GM23338 (cell line): ENCODE results near the gene EDA. TPM values are rescaled to one million over a fixed set of nuclear protein-coding genes. Genes with fewer than 3 reads are reported as not detected.
A peak's percentile ranks its signal among the peaks of the same experiment; 100 is the strongest.

Experiments used
- ATAC-seq: fragments of 200-7000 bp; cut with Tn5 transposase; 3 replicates; pipeline ENCODE4 v1.9.1; 2020
- DNase-seq: peaks from one replicate; pipeline ENCODE4 v3.0.0-alpha.2; 2015; ENCODE audit warnings: low spot score
- H2AFZ ChIP-seq: fragments of 200-600 bp; sonication (generic); 2 replicates; pipeline ENCODE4 v1.8.0; 2016; ENCODE audit warnings: antibody characterized with exemption, mild to moderate bottlenecking, moderate library complexity
- H3F3A ChIP-seq: fragments of 200-600 bp; sonication (generic); replicated peaks from 2 replicates; pipeline ENCODE4 v1.8.0; 2017; ENCODE audit warnings: antibody characterized with exemption, mixed run types, low read depth
- H3K27ac ChIP-seq: fragments of 200-600 bp; sonication (generic); 2 replicates; pipeline ENCODE4 v1.6.1; 2016; ENCODE audit warnings: low read depth
- H3K27me3 ChIP-seq: fragments of 200-600 bp; sonication (generic); 2 replicates; pipeline ENCODE4 v1.8.0; 2016; ENCODE audit warnings: mild to moderate bottlenecking, mixed run types, moderate library complexity; ENCODE audit not compliant: insufficient read depth
- H3K36me3 ChIP-seq: fragments of 200-600 bp; sonication (generic); 2 replicates; pipeline ENCODE4 v1.8.0; 2016; ENCODE audit warnings: mild to moderate bottlenecking; ENCODE audit not compliant: insufficient read depth
- H3K4me1 ChIP-seq: fragments of 200-600 bp; sonication (generic); 2 replicates; pipeline ENCODE4 v1.8.0; 2016; ENCODE audit warnings: mild to moderate bottlenecking, moderate library complexity; ENCODE audit not compliant: insufficient read depth
- H3K4me2 ChIP-seq: fragments of 200-600 bp; sonication (generic); 2 replicates; pipeline ENCODE4 v1.7.1; 2017; ENCODE audit warnings: mixed run types
- H3K4me3 ChIP-seq: fragments of 200-600 bp; sonication (generic); 2 replicates; pipeline ENCODE4 v1.6.1; 2016; ENCODE audit warnings: mixed run types
- H3K79me2 ChIP-seq: fragments of 200-600 bp; sonication (generic); replicated peaks from 2 replicates; pipeline ENCODE4 v1.8.0; 2017; ENCODE audit warnings: mild to moderate bottlenecking; ENCODE audit not compliant: insufficient read depth
- H3K9me2 ChIP-seq: fragments of 200-600 bp; sonication (generic); 2 replicates; pipeline ENCODE4 v1.8.0; 2017; ENCODE audit not compliant: insufficient read depth
- H4K20me1 ChIP-seq: fragments of 200-600 bp; sonication (generic); replicated peaks from 2 replicates; pipeline ENCODE4 v1.8.0; 2017; ENCODE audit warnings: mild to moderate bottlenecking; ENCODE audit not compliant: insufficient read depth
- H3K27ac Mint-ChIP-seq: 2 replicates; pipeline ENCODE4 v1.8.0; 2020; ENCODE audit warnings: inconsistent platforms, mild to moderate bottlenecking, moderate library complexity, mixed read lengths
- H3K27me3 Mint-ChIP-seq: 3 replicates; pipeline ENCODE4 v1.8.0; 2022; ENCODE audit warnings: low read depth, mild to moderate bottlenecking, moderate library complexity, mixed read lengths, inconsistent platforms; ENCODE audit not compliant: insufficient read depth, poor library complexity
- H3K36me3 Mint-ChIP-seq: 3 replicates; pipeline ENCODE4 v1.8.0; 2021; ENCODE audit warnings: low read depth, mild to moderate bottlenecking, inconsistent platforms, moderate library complexity, mixed read lengths
- H3K4me1 Mint-ChIP-seq: 3 replicates; pipeline ENCODE4 v1.8.0; 2020; ENCODE audit warnings: mild to moderate bottlenecking, inconsistent platforms, mixed read lengths
- H3K4me3 Mint-ChIP-seq: 3 replicates; pipeline ENCODE4 v1.8.0; 2021; ENCODE audit warnings: moderate library complexity, mild to moderate bottlenecking, inconsistent platforms, mixed read lengths
- H3K9me3 Mint-ChIP-seq: 3 replicates; pipeline ENCODE4 v1.8.0; 2020; ENCODE audit warnings: moderate library complexity, mild to moderate bottlenecking, inconsistent platforms, mixed read lengths
- CTCF ChIP-seq, 2 experiments: fragments of 200-600 bp in 1 of 2; sonication (generic) in 1 of 2; conservative IDR thresholded peaks; 2 replicates each; pipeline versions ENCODE4 v1.5.1 to v1.6.1; 2016 to 2017; ENCODE audit warnings: antibody characterized with exemption in 2 of 2, low read depth in 2 of 2, mild to moderate bottlenecking in 2 of 2, moderate library complexity in 1 of 2
- JUNB ChIP-seq: IDR thresholded peaks from one replicate; pipeline ENCODE4 v1.6.1; 2016; ENCODE audit warnings: antibody characterized with exemption; ENCODE audit not compliant: unreplicated experiment
- POLR2AphosphoS5 ChIP-seq: IDR thresholded peaks from 2 replicates; pipeline ENCODE4 v1.6.1; 2016; ENCODE audit warnings: antibody characterized with exemption, low read depth
- STAT1 ChIP-seq: IDR thresholded peaks from one replicate; pipeline ENCODE4 v1.6.1; 2016; ENCODE audit warnings: antibody characterized with exemption; ENCODE audit not compliant: unreplicated experiment
- ZNF331 ChIP-seq: fragments of 250-450 bp; sonication (Bioruptor Pico); IDR thresholded peaks from 2 replicates; pipeline ENCODE4 v1.5.0; 2020; ENCODE audit warnings: low read depth, mild to moderate bottlenecking, moderate library complexity
- ZNF462 ChIP-seq: fragments of 250-450 bp; sonication (Bioruptor Pico); IDR thresholded peaks from 2 replicates; pipeline ENCODE4 v1.5.0; 2020; ENCODE audit warnings: mild to moderate bottlenecking, moderate library complexity
- polyA plus RNA-seq: library from polyadenylated mRNA; unstranded; fragments of >200 nt; fragmentation: Nextera tagmentation; extraction: Ambion mirVana; gene quantifications from 2 replicates; pipeline ENCODE4 v1.2.1, GENCODE V29; 2016
- total RNA-seq: library from RNA; depleted of rRNA; stranded (reverse); fragments of >200 nt; shearing (Covaris generic); gene quantifications from 2 replicates; pipeline ENCODE4 v1.2.3, GENCODE V29; 2014

Gene EDA
- total and polyA plus RNA-seq, 2 experiments from 2014 or later: 6.6 to 19.6 TPM

DNA sequence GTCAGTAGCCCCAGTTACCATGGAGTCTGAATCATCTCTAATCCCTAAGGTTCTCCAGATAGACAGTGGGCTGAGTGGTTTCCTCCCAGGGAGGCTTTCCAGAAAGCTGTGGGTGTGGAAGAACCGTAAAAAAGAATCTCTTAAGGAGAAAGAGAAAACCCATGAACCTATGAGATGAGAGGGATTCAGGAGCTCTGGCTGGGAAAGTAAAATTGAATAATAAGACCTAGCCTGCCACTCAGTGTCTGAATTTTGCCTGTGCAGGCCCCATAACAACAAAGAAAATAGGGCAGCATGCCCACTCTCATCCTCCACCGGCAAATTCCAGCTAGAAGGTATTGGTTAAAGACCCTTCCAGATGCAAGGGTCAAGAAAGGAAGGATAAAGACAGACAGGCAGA lies 416.9 kb downstream of the EDA start (continued):
- TF ChIP-seq ZNF462 (CRISPR knock-in tag) (no peak), CTCF (conservative IDR thresholded peaks at IDR 0.05; ENCODE audit: low read depth in 2 of 2) (no peak), POLR2AphosphoS5 (no peak), ZNF331 (CRISPR knock-in tag) (no peak), STAT1 (no peak)

DNA sequence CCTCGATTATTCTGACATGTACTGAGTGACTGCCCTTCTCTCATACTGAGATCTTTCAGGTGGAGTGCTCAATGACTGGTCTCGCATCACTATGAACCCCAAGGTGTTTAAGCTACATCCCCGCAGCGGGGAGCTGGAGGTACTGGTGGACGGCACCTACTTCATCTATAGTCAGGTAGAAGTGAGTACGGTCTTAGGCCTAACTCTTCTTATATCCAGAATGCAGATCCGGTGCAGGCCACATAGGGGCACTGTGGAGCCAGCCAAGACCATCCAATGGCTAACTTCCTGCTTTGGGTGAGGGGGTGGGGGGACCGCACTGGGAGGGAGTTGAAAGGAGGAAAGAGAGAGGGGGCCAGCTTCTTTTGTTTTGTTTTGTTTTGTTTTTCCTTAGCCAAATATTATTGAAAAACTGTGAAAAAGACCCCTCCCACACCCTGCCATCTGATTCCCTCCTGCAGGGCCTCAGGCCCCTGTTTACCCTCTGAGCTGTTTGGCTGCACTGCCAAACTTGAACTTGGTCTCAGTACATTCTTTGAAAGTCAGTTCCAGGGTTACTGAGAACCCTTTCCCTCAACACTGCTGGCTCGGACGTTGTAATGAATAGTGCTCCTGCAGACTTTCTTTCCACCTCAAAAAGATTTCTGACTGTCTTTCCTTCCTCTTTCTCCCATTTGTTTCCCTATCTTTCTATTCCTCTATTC lies 417.6 kb downstream of the EDA start:
- H3F3A ChIP-seq: no peaks in the 10 kb centered on the region
- TF ChIP-seq JUNB (no peak), CTCF (conservative IDR thresholded peaks at IDR 0.05; ENCODE audit: low read depth in 2 of 2) (peak; percentile 63 to 74)
- no peak overlapping the region for H3K27ac Mint-ChIP-seq
- H3K4me2 ChIP-seq: no peak overlapping the region
- peak; percentile 85 for ATAC-seq
- peaks cover 12% of the 10 kb centered on the region for H3K4me1 Mint-ChIP-seq
- H3K9me2 ChIP-seq: no peaks in the 10 kb centered on the region
- no peaks in the 10 kb centered on the region for H3K9me3 Mint-ChIP-seq
- H3K79me2 ChIP-seq: no peaks in the 10 kb centered on the region
- no peaks in the 10 kb centered on the region for H4K20me1 ChIP-seq
- no peak overlapping the region for H2AFZ ChIP-seq
- no peaks in the 10 kb centered on the region for H3K27me3 ChIP-seq
- no peak overlapping the region for H3K4me3 ChIP-seq
- H3K4me3 Mint-ChIP-seq: no peak overlapping the region
- peaks cover 2% of the 10 kb centered on the region for H3K27me3 Mint-ChIP-seq
- no peak overlapping the region for H3K27ac ChIP-seq
- no peaks in the 10 kb centered on the region for H3K36me3 ChIP-seq
- no peaks in the 10 kb centered on the region for H3K36me3 Mint-ChIP-seq
- peak; percentile 76 for DNase-seq
- H3K4me1 ChIP-seq: no peaks in the 10 kb centered on the region; the same call in 1 of the 2 replicates
